ENCODE data around the gene C1orf116.

DNA sequence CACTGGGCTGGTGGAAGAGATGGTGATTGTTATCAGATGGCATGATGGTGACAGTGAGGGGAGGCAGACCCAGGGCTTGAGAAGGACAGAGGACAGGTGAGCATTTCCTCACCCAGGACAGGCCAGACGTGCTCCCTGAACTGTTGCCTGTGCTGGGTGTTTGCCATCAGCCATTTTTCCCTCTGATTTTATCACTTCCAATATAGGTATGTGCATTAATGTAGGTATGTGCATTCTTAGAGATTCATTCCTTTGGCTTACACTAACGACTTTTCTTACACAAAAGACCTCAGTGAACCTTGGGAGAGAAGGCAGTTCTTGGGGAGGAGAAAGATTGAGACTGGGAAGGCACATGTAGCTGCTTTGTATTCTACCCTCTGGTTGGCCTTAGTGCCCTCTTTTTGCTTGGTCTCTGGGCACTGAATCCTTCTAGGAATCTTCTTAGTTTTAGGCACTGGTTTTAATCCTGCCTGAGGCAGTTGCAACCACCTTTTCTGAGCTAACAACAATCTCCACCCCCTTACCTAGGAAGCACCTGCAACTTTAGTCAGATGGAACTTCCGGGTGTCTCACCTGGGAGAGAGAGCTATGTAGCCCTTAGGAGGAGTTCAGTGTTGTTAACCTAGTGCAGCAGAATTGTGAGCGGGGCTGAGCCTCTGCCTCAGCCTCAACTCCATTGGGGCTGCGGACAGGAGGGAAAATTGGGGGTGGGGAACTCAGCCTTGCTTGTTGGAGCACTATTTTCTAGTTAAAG lies 30.9 kb downstream of the C1orf116 start:
- no peak for TF ChIP-seq RAD21 (IDR thresholded peaks at IDR 0.05; ENCODE audit: low read depth)
- TF ChIP-seq, protein P1, sequence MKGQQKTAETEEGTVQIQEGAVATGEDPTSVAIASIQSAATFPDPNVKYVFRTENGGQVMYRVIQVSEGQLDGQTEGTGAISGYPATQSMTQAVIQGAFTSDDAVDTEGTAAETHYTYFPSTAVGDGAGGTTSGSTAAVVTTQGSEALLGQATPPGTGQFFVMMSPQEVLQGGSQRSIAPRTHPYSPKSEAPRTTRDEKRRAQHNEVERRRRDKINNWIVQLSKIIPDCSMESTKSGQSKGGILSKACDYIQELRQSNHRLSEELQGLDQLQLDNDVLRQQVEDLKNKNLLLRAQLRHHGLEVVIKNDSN (IDR thresholded peaks at IDR 0.05), result no peak
- TF ChIP-seq YY1 (IDR thresholded peaks at IDR 0.05; ENCODE audit: low read depth), result no peak
- no peak for TF ChIP-seq TEAD4 (IDR thresholded peaks at IDR 0.05)
- TF ChIP-seq NFIC (IDR thresholded peaks at IDR 0.05), result no peak
- no peak for TF ChIP-seq TAF1 (IDR thresholded peaks at IDR 0.05; ENCODE audit: low read depth)
- TF ChIP-seq EP300 (IDR thresholded peaks at IDR 0.05; ENCODE audit: borderline replicate concordance), result no peak
- TF ChIP-seq, protein P2, sequence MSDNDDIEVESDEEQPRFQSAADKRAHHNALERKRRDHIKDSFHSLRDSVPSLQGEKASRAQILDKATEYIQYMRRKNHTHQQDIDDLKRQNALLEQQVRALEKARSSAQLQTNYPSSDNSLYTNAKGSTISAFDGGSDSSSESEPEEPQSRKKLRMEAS (IDR thresholded peaks at IDR 0.05), result no peak

Data from Ishikawa (cell line).